Skin epidermis (tissue), 12 donors: ENCODE measurements around the gene TMOD4.
"Not testable (repeated sequence)": the region's sequence is repeated elsewhere in the genome, so short reads cannot be mapped to it uniquely, and the experiment has no call there.

Source experiments
- H3K27ac ChIP-seq, 21 experiments: fragments of 200-600 bp; sonication (generic) in 11 of 21; one replicate each; pipeline ENCODE4 v1.5.0; 2020; ENCODE audit warnings: mild to moderate bottlenecking in 3 of 21, inconsistent platforms in 2 of 21, moderate library complexity in 2 of 21
- H3K4me3 ChIP-seq, 7 experiments: fragments of 200-600 bp; sonication (generic) in 2 of 7; one replicate each; pipeline ENCODE4 v1.5.0; 2020; ENCODE audit warnings: inconsistent platforms in 2 of 7, mild to moderate bottlenecking in 2 of 7, moderate library complexity in 1 of 7

Gene TMOD4

DNA sequence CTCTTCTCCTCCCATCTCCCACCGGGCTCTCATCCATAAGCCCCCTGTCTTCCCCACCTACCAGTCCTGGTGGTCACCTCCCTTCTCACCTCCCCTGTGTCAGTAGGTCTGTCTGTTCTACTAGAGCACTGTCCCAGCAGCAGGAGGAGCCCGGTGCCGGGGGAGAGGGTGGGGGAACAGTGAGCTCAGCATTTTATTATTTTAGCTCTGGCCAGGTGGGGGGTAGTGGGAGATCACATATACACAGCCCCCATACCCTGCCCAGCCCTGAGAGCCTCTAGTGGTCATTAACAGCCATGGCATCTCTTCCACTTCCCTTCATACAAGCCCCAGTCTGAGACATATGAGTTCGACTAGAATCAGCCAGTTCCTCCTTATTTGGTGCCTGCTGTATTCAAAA lies at the start of gene TMOD4:
Gene TMOD4, minus strand, starts transcription at position 119 of the 400 bp plus-strand sequence. CDS start 1,106 bp downstream, outside the sequence.
- no peak within 1 kb of the TSS for H3K4me3 ChIP-seq
- H3K27ac ChIP-seq: peak within 1 kb of the TSS in 9 of 21 experiments; percentile 17 to 77 (median 56)

DNA sequence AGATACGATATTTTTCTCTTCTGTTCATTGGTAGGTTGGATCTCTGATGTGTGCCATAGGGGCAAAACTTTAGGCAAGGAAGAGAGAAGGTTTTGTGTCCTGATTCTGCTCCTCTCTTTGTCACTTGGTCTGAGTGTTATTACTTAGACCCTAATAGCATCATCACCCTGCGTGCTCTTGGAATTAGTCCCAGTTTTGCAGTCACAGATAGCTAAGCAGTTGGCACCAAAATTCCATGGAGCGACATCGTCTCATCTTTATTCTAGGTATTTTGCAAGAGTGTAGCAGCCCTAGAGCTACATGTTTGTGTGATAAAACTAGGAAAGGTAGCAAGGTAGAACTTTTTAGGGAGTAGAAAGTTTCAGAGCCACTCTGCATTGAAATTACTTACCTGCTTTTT lies 46.3 kb upstream of the TMOD4 start:
- no peak overlapping the region for H3K27ac ChIP-seq
- H3K4me3 ChIP-seq: no peak overlapping the region

- Histone ChIP-seq H3K27ac (no peak overlapping the region), H3K4me3 (no peak overlapping the region)
These were observed 45.8 kb upstream of the TMOD4 start for GRCh38 chr1:151221616-151222015.

DNA sequence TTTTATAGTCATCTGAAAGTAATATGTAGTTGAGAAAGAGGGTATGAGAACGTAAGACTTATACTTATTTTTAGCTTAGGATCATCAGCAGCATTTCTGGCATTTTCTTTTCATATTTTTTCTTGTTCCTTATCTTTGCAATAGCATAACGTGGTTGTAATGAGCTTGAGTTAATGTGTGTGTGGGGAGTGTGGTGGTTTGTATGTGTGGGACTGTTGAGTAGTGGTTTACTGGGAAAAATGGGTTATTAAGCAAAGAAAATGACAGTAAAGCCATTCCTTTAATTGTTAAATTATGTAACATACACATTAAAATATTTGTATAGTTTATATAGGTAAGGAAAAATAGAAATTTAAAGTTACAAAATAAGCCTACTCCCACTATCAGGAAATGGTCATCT lies 37.8 kb upstream of the TMOD4 start:
- Histone ChIP-seq H3K4me3 (no peak overlapping the region), H3K27ac (no peak overlapping the region)

DNA sequence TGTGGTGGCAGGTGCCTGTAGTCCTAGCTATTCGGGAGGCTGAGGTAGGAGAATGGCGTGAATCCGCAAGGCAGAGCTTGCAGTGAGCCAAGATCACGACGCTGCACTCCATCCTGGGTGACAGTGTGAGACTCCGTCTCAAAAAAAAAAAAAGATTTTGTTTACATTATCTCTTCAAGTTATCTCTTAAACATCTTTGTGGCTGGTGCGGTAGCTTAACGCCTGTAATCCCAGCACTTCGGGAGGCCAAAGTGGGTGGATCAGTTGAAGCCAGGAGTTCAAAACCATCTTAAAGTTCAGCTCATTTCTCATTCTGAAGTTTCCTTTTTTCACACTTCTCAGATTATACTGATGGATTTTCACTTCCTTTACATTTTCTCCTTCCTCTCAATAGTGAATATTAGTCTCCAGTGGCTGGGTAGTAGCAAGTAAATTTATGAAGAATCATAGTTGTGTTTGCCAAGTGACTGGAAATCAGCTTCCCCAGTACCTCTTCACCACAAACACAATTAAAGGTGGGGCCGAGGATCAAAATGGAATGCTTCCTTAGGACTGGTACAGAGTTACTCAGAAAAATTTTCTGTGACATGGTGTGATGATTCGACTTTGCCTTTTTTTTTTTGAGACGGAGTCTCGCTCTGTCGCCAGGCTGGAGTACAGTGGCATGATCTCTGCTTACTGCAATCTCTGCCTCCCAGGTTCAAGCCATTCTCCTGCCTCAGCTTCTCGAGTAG lies 36.4 kb upstream of the TMOD4 start:
- Histone ChIP-seq H3K4me3 (no peak overlapping the region), H3K27ac (no peak overlapping the region)

DNA sequence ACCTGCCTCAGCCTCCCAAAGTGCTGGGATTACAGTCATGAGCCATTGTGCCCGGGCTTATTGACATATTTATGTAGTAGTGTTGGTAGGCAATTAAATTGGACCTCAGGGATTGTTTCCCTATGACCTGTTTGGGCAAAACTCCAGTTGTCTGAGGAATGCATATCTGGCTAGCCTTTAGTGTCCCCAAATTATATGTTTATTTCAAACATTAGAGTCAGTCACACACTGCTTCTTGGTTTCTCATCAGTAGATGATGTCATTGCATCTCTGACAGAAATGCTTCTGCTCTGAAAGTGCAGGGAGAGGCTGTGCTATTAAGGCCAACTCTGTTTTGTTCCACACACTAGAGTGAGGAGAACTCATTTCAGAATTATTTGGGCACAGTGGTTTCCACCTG lies 35.0 kb upstream of the TMOD4 start:
- Histone ChIP-seq H3K4me3 (no peak overlapping the region), H3K27ac (no peak overlapping the region)

- H3K4me3 ChIP-seq, H3K27ac ChIP-seq: not testable (repeated sequence)
These were observed 29.7 kb upstream of the TMOD4 start for GRCh38 chr1:151205381-151205965.

GRCh38 chr1:151199873-151200581 lies 24.2 kb upstream of the TMOD4 start:
- Histone ChIP-seq H3K27ac (peak overlapping the region in 20 of 21 experiments; percentile 81 to 97 (median 93)), H3K4me3 (peak overlapping the region; percentile 71 to 91 (median 85))

DNA sequence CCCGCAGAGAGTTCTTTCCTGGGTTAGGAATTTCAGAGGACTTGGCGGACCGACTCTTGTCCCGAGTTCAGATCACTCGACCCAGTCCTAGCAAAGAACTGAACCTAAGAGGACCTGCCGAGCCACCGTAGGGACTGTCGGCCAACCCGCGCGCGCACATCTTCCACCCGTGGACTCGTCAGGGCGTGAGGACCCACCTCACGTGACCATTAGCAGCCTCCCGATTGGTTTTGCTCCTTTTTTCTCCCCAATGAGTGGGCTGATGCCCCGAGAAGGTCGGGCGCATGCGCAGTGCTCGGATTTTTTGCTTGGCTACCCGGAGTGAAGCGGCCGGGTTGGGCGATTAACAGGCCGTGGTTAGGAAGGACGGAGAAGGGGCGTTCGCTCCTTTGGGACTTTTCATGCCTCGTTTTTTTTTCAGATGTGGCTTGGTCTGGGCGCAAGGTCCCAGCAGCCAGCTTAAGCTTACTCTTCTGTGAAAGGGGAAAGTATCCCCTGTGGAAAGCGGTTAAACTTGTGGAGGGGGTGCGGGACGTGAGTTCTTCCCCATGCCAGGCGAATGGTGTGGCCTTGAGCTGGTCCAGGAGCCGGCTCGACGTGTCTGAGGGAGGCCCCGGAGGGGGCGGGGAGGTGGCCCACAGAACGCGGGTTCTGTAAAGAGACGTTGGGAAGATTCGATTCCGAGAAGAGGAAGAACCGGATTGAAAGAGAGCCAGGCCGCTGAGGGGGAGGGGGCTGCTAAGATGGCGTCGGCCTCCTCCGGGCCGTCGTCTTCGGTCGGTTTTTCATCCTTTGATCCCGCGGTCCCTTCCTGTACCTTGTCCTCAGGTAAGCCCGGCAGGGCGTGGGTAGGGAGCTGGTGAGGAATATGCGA lies 22.7 kb upstream of the TMOD4 start, which contains the start of gene PIP5K1A:
Gene PIP5K1A, plus strand, starts transcription at position 299 of the 874 bp plus-strand sequence. Its CDS starts 445 bp downstream, at position 744.
- peak within 1 kb of the TSS; percentile 71 to 91 (median 85) for H3K4me3 ChIP-seq
- H3K27ac ChIP-seq: peak within 1 kb of the TSS; percentile 28 to 97 (median 93)

DNA sequence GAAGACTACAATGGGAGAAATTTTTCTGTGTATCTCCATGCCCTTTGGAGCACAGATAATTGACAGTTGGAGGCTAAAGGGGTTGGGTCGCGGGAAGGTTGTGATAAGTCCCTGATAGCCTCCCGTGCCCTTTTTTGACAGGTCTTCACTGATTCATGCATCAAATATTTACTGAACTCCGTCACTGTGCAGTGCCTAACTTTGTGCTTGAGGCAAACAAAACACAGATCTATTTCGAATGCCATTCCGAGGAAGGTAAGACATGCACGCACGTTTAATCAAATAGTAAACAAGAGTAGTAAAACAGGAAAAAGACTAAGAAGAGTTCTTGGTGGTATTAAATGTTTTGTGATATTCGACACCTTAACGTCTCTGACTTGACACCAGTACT lies 22.1 kb upstream of the TMOD4 start:
- peak overlapping the region in 19 of 21 experiments; percentile 32 to 97 (median 93) for H3K27ac ChIP-seq
- peak overlapping the region; percentile 71 to 91 (median 85) for H3K4me3 ChIP-seq

DNA sequence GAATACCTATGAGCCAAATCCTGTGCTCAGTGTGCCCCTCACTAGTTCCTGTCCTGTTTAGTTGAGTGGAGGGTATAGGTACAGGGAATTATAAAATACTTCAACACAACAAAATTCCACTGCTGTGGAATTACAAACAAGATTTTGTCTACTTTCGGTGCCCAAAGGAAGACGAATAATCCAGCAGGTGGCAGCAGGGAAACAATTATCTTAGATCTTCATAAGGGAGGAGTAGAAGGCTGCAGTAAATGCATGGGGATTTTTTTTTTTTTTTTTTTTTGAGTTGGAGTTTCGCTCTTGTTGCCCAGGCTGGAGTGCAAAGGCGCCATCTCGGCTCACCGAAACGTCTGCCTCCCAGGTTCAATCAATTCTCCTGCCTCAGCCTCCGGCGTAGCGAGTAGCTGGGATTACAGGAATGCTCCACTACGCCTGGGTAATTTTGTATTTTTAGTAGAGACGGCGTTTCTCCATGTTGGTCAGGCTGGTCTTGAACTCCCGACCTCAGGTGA lies 20.6 kb upstream of the TMOD4 start:
- Histone ChIP-seq H3K4me3 (peak overlapping the region in 4 of 7 experiments; percentile 1 to 23 (median 4)), H3K27ac (peak overlapping the region in 20 of 21 experiments; percentile 55 to 97 (median 78))

DNA sequence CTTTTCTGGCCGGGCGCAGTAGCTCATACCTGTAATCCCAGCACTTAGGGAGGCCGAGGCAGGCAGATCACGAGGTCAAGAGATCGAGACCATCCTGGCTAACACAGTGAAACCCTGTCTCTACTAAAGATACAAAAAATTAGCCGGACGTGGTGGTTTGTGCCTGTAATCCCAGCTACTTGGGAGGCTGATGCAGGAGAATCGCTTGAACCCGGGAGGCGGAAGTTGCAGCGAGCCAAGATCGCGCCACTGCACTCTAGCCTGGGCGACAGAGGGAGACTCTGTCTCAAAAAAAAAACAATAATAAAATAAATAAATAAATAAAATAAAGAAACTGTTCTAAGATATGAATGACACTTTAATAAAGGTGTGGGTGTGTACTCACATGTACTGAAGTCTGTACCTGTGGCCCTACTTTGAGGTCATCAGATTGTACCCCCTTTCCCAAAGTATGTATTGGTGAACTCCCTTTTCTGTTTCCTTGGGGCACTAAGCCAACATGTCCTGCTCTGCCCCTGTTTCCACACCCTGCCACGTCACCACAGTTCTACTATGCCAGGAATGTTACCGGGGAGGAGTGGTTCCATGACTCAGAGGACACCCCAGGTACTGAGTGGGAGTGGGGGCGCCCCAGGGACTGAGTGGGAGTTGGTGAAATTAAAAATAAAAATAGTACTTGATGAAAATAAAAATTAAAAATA lies 19.3 kb upstream of the TMOD4 start:
- Histone ChIP-seq H3K4me3 (peak overlapping the region in 3 of 7 experiments; percentile 1 to 23 (median 6)), H3K27ac (peak overlapping the region in 19 of 21 experiments; percentile 55 to 97 (median 78))

- Histone ChIP-seq H3K27ac (peak overlapping the region in 4 of 21 experiments; percentile 77 to 97 (median 88)), H3K4me3 (no peak overlapping the region)
These were observed 18.1 kb upstream of the TMOD4 start for GRCh38 chr1:151193856-151194255.

- H3K4me3 ChIP-seq: no peak overlapping the region
- peak overlapping the region in 1 of 21 experiments; percentile 96 for H3K27ac ChIP-seq
These were observed 17.5 kb upstream of the TMOD4 start for GRCh38 chr1:151193304-151193703.

DNA sequence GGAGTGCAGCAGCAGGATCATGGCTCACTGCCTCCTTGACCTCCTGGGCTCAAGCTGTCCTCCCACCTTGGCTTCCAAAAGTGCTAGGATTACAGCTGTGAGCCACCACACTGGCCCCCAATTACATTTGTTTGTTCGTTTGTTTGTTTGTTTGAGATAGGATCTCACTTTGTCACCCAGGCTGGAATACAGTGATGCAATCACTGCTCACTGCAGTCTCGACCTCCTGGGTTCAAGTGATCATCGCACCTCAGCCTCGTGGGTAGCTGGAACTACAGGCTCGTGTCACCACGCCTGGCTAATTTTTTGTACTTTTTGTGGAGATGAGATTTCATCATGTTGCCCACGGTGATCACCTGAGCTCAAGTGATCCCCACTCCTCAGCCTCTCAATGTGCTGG lies 16.3 kb upstream of the TMOD4 start:
- Histone ChIP-seq H3K27ac (no peak overlapping the region), H3K4me3 (no peak overlapping the region)

- H3K4me3 ChIP-seq: peak within 1 kb of the TSS; percentile 49 to 86 (median 70)
- peak within 1 kb of the TSS; percentile 8 to 94 (median 88) for H3K27ac ChIP-seq
These were observed 14.1 kb upstream of the TMOD4 start, which contains the start of gene VPS72 for GRCh38 chr1:151189637-151190445. VPS72 (minus strand) TSS chr1:151190197; CDS start chr1:151190121, 76 bp downstream.

DNA sequence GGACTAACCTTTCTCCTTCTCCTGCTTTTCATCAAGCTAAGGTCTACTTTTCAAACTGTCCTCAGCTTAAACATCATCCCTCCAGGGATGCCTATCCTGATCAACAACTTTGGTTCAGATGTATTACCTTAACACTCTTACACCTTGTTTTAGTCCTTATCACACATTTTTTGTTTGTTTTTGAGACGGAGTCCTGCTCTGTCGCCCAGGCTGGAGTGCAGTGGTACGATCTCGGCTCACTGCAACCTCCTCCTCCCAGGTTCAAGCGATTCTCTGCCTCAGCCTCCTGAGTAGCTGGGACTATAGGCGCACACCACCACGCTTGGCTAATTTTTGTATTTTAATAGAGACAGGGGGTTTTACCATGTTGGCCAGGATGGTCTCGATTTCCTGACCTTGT lies 12.9 kb upstream of the TMOD4 start:
- H3K27ac ChIP-seq: peak overlapping the region in 9 of 21 experiments; percentile 78 to 94 (median 90)
- peak overlapping the region in 5 of 7 experiments; percentile 49 to 86 (median 69) for H3K4me3 ChIP-seq

DNA sequence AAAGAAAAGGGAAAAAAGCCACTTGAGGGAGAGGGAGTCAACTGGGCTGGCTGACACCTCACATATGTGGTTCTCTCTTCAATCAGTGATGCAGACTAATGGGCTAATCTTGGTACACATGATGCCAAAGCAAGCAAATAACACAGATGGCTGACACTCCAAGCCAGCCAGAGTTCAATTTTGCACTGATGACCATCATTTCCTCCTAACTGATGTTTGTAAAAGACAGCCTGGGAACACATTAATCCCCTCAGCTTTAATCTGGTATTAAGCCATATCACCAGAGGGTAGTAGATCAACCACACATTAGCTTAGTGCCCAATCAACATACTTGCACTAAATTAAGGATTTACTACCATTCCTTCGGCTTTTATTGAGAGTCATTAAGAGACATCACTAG lies 11.4 kb upstream of the TMOD4 start:
- no peak overlapping the region for H3K4me3 ChIP-seq
- peak overlapping the region in 1 of 21 experiments; percentile 34 for H3K27ac ChIP-seq
